Endothelial cell (in vitro differentiated cells): ENCODE measurements around the gene PHGDH. TPM values are rescaled to one million over a fixed set of nuclear protein-coding genes. Genes with fewer than 3 reads are reported as not detected.

Experiments
- total RNA-seq: library from RNA; stranded (reverse); fragmentation: NEBNext Ultra II Directional; extraction: Animal tissue kit (Norgen Biotek cat#: 25700); gene quantifications from one replicate; pipeline ENCODE4 v1.2.1, GENCODE V29; 2021; ENCODE audit not compliant: unreplicated experiment

Gene PHGDH
- total RNA-seq, 1 donor from 2014 or later, result 137 TPM

Other genes with a start within 250 kb of the PHGDH start
- not detected for gene HSD3B1, start 204.7 kb upstream of the PHGDH start, total RNA-seq
- gene ZNF697, start 63.7 kb upstream of the PHGDH start, total RNA-seq, result 13.3 TPM
- not detected for gene HMGCS2, start 57.0 kb downstream of the PHGDH start, total RNA-seq
- gene REG4, start 99.5 kb downstream of the PHGDH start, total RNA-seq, result not detected
- gene ADAM30, start 184.6 kb downstream of the PHGDH start, total RNA-seq, result not detected